HG02973 (cell line): ENCODE measurements around the gene GNL3.

Experiments
- ATAC-seq: cut with Tn5 transposase; IDR thresholded peaks from one replicate; pipeline ENCODE4 v1.9.1; 2021; ENCODE audit warnings: moderate library complexity; ENCODE audit not compliant: unreplicated experiment

Gene GNL3

GRCh38 chr3:52685285-52685708 is 535 bp upstream of the GNL3 start:
- peak; percentile 63 for ATAC-seq

- ATAC-seq, result no peak
Measured at GRCh38 chr3:52688266-52688665, 2.4 kb downstream of the GNL3 start.

- no peak for ATAC-seq
Measured at GRCh38 chr3:52689151-52689550, 3.3 kb downstream of the GNL3 start.

- no peak for ATAC-seq
Measured at GRCh38 chr3:52690560-52690959, 4.7 kb downstream of the GNL3 start.

- ATAC-seq, result no peak
Measured at GRCh38 chr3:52693071-52693470, 7.2 kb downstream of the GNL3 start.

- no peak for ATAC-seq
Measured at GRCh38 chr3:52694528-52695189, 8.8 kb downstream of the GNL3 start.

- no peak for ATAC-seq
Measured at GRCh38 chr3:52695798-52696671, 10.2 kb downstream of the GNL3 start.

- ATAC-seq, result no peak
Measured at GRCh38 chr3:52696830-52697631, 11.2 kb downstream of the GNL3 start.

- ATAC-seq, result no peak
Measured at GRCh38 chr3:52697632-52697965, 11.8 kb downstream of the GNL3 start.

GRCh38 chr3:52703341-52703740 is 17.5 kb downstream of the GNL3 start:
- ATAC-seq, result no peak

- peak; percentile 7 for ATAC-seq
Measured at GRCh38 chr3:52704611-52705437, 19.0 kb downstream of the GNL3 start.

GRCh38 chr3:52705438-52705687 is 19.5 kb downstream of the GNL3 start:
- ATAC-seq, result no peak

GRCh38 chr3:52705688-52706686 is 20.2 kb downstream of the GNL3 start, which contains the start of the genes GLT8D1 and SPCS1:
Gene GLT8D1 (minus strand): TSS chr3:52705791. CDS start chr3:52700460, 5,331 bp downstream.
Gene SPCS1 (plus strand): TSS chr3:52706106. CDS start chr3:52706247, 141 bp downstream.
- peak; percentile 78 for ATAC-seq

- no peak for ATAC-seq
Measured at GRCh38 chr3:52707585-52707984, 21.8 kb downstream of the GNL3 start.

GRCh38 chr3:52710512-52710911 is 24.7 kb downstream of the GNL3 start:
- ATAC-seq, result no peak

GRCh38 chr3:52712291-52713212 is 26.7 kb downstream of the GNL3 start:
- ATAC-seq, result no peak

- no peak for ATAC-seq
Measured at GRCh38 chr3:52714335-52715302, 28.8 kb downstream of the GNL3 start.
